ENCODE results near the gene DHX40. TPM values are rescaled to one million over a fixed set of nuclear protein-coding genes. Genes with fewer than 3 reads are reported as not detected.

The DHX40 gene
- total RNA-seq, 1 donor, result 76.4 TPM

- Histone ChIP-seq H2AFZ (ENCODE audit: low read length) (no peak overlapping the region), H3K4me2 (ENCODE audit: insufficient read depth, low read length) (no peak overlapping the region), H3K4me3 (ENCODE audit: insufficient read depth, low read length) (no peak overlapping the region), H3K9me3 (ENCODE audit: low read depth, low read length) (no peaks in the 10 kb centered on the region), H3K36me3 (ENCODE audit: insufficient read depth, low read length) (peaks cover 10% of the 10 kb centered on the region), H3K4me1 (ENCODE audit: insufficient read depth, low read length) (peaks cover 34% of the 10 kb centered on the region), H3K27ac (ENCODE audit: low read depth, low read length) (no peak overlapping the region), H4K20me1 (ENCODE audit: insufficient read depth, low read length) (peaks cover 81% of the 10 kb centered on the region), H3K79me2 (ENCODE audit: insufficient read depth, low read length) (peaks cover 96% of the 10 kb centered on the region), H3K27me3 (ENCODE audit: insufficient read depth, low read length) (no peaks in the 10 kb centered on the region)
- TF ChIP-seq CTCF (IDR thresholded peaks at IDR 0.05; ENCODE audit: extremely low read depth, low read depth, low read length), result no peak
- DNase-seq (ENCODE audit: insufficient read length, low spot score, missing footprints), result no peak
Observed at GRCh38 chr17:59637611-59638310, 72.4 kb downstream of the DHX40 start.

GRCh38 chr17:59638553-59638952 lies 73.1 kb downstream of the DHX40 start:
- Histone ChIP-seq H3K4me3 (ENCODE audit: insufficient read depth, low read length) (no peak overlapping the region), H4K20me1 (ENCODE audit: insufficient read depth, low read length) (peaks cover 81% of the 10 kb centered on the region), H3K4me1 (ENCODE audit: insufficient read depth, low read length) (peaks cover 38% of the 10 kb centered on the region), H3K79me2 (ENCODE audit: insufficient read depth, low read length) (peaks cover 96% of the 10 kb centered on the region), H3K36me3 (ENCODE audit: insufficient read depth, low read length) (peaks cover 10% of the 10 kb centered on the region), H3K27me3 (ENCODE audit: insufficient read depth, low read length) (no peaks in the 10 kb centered on the region), H2AFZ (ENCODE audit: low read length) (no peak overlapping the region), H3K4me2 (ENCODE audit: insufficient read depth, low read length) (no peak overlapping the region), H3K9me3 (ENCODE audit: low read depth, low read length) (no peaks in the 10 kb centered on the region), H3K27ac (ENCODE audit: low read depth, low read length) (no peak overlapping the region)
- peak; percentile 13 for DNase-seq (ENCODE audit: insufficient read length, low spot score, missing footprints)
- TF ChIP-seq CTCF (IDR thresholded peaks at IDR 0.05; ENCODE audit: extremely low read depth, low read depth, low read length), result no peak

- H3K4me3 ChIP-seq (ENCODE audit: insufficient read depth, low read length), result no peak overlapping the region
- H3K36me3 ChIP-seq (ENCODE audit: insufficient read depth, low read length), result peaks cover 36% of the 10 kb centered on the region
- no peak overlapping the region for H3K4me2 ChIP-seq (ENCODE audit: insufficient read depth, low read length)
- H3K27ac ChIP-seq (ENCODE audit: low read depth, low read length), result no peak overlapping the region
- H3K9me3 ChIP-seq (ENCODE audit: low read depth, low read length), result no peaks in the 10 kb centered on the region
- H2AFZ ChIP-seq (ENCODE audit: low read length), result no peak overlapping the region
- no peak for DNase-seq (ENCODE audit: insufficient read length, low spot score, missing footprints)
- TF ChIP-seq CTCF (IDR thresholded peaks at IDR 0.05; ENCODE audit: extremely low read depth, low read depth, low read length), result no peak
- H3K4me1 ChIP-seq (ENCODE audit: insufficient read depth, low read length), result peaks cover 28% of the 10 kb centered on the region
- no peaks in the 10 kb centered on the region for H3K27me3 ChIP-seq (ENCODE audit: insufficient read depth, low read length)
- peaks cover 83% of the 10 kb centered on the region for H4K20me1 ChIP-seq (ENCODE audit: insufficient read depth, low read length)
- H3K79me2 ChIP-seq (ENCODE audit: insufficient read depth, low read length), result peaks cover 98% of the 10 kb centered on the region
Observed at GRCh38 chr17:59641799-59642484, 76.5 kb downstream of the DHX40 start.

- peak overlapping the region; percentile 5 for H3K4me2 ChIP-seq (ENCODE audit: insufficient read depth, low read length)
- peaks cover 42% of the 10 kb centered on the region for H3K36me3 ChIP-seq (ENCODE audit: insufficient read depth, low read length)
- H3K4me1 ChIP-seq (ENCODE audit: insufficient read depth, low read length), result peaks cover 33% of the 10 kb centered on the region
- no peak for TF ChIP-seq CTCF (IDR thresholded peaks at IDR 0.05; ENCODE audit: extremely low read depth, low read depth, low read length)
- H2AFZ ChIP-seq (ENCODE audit: low read length), result no peak overlapping the region
- H3K27me3 ChIP-seq (ENCODE audit: insufficient read depth, low read length), result no peaks in the 10 kb centered on the region
- H3K79me2 ChIP-seq (ENCODE audit: insufficient read depth, low read length), result peaks cover 100% of the 10 kb centered on the region
- H3K4me3 ChIP-seq (ENCODE audit: insufficient read depth, low read length), result no peak overlapping the region
- H3K9me3 ChIP-seq (ENCODE audit: low read depth, low read length), result no peaks in the 10 kb centered on the region
- no peak for DNase-seq (ENCODE audit: insufficient read length, low spot score, missing footprints)
- no peak overlapping the region for H3K27ac ChIP-seq (ENCODE audit: low read depth, low read length)
- peaks cover 88% of the 10 kb centered on the region for H4K20me1 ChIP-seq (ENCODE audit: insufficient read depth, low read length)
Observed at GRCh38 chr17:59642565-59642964, 77.2 kb downstream of the DHX40 start.
